Measurements from ENCODE around the gene DLL1. TPM values are rescaled to one million over a fixed set of nuclear protein-coding genes. Genes with fewer than 3 reads are reported as not detected.

Gene DLL1
- total RNA-seq, 1 donor from 2014 or later = not detected

- intact Hi-C loops (cut with micrococcal nuclease) = no loop called here
These were observed 37.0 kb downstream of the DLL1 start for GRCh38 chr6:170253910-170254269.

GRCh38 chr6:170253226-170253909 lies 37.5 kb downstream of the DLL1 start:
- intact Hi-C loops (cut with micrococcal nuclease) = no loop called here

- intact Hi-C loops (cut with micrococcal nuclease) = no loop called here
These were observed 38.9 kb downstream of the DLL1 start for GRCh38 chr6:170251776-170252571.

GRCh38 chr6:170250981-170251775 lies 39.7 kb downstream of the DLL1 start:
- intact Hi-C loops (cut with micrococcal nuclease) = no loop called here

GRCh38 chr6:170250455-170250854 lies 40.4 kb downstream of the DLL1 start:
- intact Hi-C loops (cut with micrococcal nuclease) = no loop called here

- intact Hi-C loops (cut with micrococcal nuclease) = no loop called here
These were observed 41.1 kb downstream of the DLL1 start for GRCh38 chr6:170249817-170250216.

GRCh38 chr6:170248861-170249600 lies 41.8 kb downstream of the DLL1 start:
- intact Hi-C loops (cut with micrococcal nuclease) = no loop called here

- intact Hi-C loops (cut with micrococcal nuclease) = no loop called here
These were observed 42.6 kb downstream of the DLL1 start for GRCh38 chr6:170248111-170248805.

- intact Hi-C loops (cut with micrococcal nuclease) = no loop called here
These were observed 43.6 kb downstream of the DLL1 start for GRCh38 chr6:170247178-170247701.

GRCh38 chr6:170245475-170245992 lies 45.3 kb downstream of the DLL1 start:
- intact Hi-C loops (cut with micrococcal nuclease) = no loop called here

GRCh38 chr6:170244721-170245474 lies 46.0 kb downstream of the DLL1 start:
- intact Hi-C loops (cut with micrococcal nuclease) = no loop called here

- intact Hi-C loops (cut with micrococcal nuclease) = no loop called here
These were observed 47.0 kb downstream of the DLL1 start for GRCh38 chr6:170243791-170244291.

GRCh38 chr6:170243386-170243785 lies 47.5 kb downstream of the DLL1 start:
- intact Hi-C loops (cut with micrococcal nuclease) = no loop called here

- intact Hi-C loops (cut with micrococcal nuclease) = no loop called here
These were observed 51.9 kb downstream of the DLL1 start for GRCh38 chr6:170238741-170239565.

GRCh38 chr6:170237999-170238740 lies 52.7 kb downstream of the DLL1 start:
- intact Hi-C loops (cut with micrococcal nuclease) = no loop called here

- intact Hi-C loops (cut with micrococcal nuclease) = no loop called here
These were observed 54.6 kb downstream of the DLL1 start for GRCh38 chr6:170236131-170236836.

All from T-helper 2 cell treated with Interferon-gamma antibody and Interleukin-4, amounts not matched to agents 100 ng/mL and 5 ng/mL, for 36 hours (primary cell).